ENCODE measurements around the gene CHI3L1.
A peak's percentile ranks its signal among the peaks of the same experiment; 100 is the strongest.

The CHI3L1 gene

DNA sequence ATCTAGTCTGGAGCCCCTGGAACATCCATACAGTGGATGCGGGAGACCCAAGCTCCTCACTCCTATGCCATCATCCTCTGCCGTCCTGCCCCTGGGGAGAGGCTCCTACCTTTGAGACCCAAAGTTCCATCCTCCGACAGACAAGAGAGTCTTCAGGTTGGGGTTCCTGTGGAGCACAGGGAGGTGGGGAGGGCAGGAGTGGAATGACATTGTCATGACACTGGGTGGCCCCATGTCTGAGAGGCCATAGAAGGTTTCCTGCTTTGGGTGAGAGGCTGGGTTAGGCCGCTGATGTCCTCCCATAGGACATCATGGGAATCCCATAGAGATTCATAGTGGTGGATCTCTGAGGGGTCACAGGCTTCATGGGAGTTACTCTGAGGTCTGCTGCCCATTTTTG, 2.0 kb downstream of the CHI3L1 start:
- Histone ChIP-seq H3K27ac (peak overlapping the region in 4 of 21 experiments; percentile 45 to 83 (median 72)), H3K4me3 (peak overlapping the region in 1 of 7 experiments; percentile 23)

DNA sequence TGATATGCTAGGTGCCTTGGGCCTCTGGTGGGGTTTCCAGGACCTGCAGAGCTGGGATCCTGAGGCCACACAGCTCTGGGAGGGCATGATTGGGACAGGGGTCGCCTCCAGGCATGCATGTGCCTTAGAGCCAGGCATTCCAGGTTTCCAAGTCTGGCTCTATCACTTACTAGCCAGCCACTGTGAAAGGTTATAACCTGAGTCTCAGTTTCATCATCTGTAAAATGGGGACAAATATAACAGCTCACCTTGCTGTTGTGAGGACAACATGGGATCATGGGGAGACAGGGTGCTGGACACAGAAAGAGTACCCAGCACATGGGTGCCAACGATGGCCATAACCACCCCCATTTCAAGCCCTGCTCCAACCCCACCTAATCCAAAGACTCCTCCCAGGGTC, 2.7 kb downstream of the CHI3L1 start:
- peak overlapping the region in 1 of 21 experiments; percentile 45 for H3K27ac ChIP-seq

DNA sequence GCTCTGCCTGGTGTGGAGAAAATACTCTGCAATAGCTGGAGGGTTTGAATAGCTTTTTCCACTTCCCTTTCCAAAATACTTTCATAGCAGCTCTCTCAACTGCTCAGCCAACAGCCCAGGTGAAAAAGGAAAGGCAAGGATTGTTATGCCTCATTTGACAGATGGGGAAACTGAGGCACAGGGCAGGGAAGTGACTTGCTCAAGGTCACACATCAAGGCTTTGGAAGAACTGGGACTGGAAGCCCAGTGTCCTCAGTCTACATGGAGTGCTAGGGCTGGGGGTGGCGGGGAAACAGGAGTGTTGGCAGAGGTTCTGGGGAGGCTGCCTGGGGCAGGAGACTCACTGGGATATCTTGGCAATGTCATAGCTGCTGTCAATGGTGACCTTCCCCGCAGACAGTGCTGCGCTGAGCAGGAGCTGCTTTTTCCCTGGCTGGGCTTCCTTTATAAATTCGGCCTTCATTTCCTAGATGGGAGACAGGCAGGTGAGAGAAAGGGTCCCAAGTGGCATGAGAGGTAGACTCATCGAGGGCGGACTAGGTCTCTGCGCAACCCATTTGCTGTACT, 4.0 kb downstream of the CHI3L1 start:
- H3K4me3 ChIP-seq = no peak overlapping the region
- H3K27ac ChIP-seq = no peak overlapping the region

More for the DNA sequence above, 2.7 kb downstream of the CHI3L1 start:
- H3K4me3 ChIP-seq = no peak overlapping the region

DNA sequence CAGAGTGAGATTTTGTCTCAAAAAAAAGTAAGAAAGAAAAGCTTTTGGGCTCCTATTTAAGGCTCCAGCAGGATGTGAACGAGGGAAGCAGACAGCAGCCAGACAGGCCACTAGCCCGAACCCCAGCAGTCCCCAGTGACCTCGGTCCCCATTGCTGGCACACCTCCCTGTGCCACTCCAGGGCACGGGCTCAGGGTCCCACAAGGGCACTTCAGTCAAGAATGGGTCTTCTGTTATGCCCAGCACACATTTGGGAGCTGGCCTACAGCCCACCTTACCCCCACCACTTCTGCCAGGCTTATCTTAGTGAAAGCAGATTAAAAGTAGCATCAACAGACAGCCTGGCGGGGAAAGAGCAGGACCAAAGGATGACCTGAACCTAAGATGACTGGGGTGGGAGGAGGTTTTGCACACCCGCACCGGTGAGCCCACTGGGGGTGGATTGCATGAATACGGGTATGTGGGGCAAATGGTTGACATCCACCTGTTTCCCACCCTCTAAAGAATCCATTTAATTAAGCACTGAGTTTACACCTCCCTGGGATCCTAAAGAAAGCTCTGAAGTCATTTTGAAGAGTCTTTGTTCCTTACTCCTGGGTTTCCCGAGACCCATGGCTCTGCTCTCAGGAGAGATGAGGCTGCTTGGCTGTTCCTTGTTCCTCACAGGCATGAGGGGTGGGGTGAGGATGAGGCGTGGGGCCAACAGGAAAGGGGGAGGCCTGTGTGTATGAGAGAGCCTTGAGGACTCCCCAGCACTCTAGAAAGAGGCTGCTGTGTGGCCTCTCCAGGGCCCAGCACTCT, 4.7 kb downstream of the CHI3L1 start:
- Histone ChIP-seq H3K27ac (peak overlapping the region in 1 of 21 experiments; percentile 18), H3K4me3 (no peak overlapping the region)

DNA sequence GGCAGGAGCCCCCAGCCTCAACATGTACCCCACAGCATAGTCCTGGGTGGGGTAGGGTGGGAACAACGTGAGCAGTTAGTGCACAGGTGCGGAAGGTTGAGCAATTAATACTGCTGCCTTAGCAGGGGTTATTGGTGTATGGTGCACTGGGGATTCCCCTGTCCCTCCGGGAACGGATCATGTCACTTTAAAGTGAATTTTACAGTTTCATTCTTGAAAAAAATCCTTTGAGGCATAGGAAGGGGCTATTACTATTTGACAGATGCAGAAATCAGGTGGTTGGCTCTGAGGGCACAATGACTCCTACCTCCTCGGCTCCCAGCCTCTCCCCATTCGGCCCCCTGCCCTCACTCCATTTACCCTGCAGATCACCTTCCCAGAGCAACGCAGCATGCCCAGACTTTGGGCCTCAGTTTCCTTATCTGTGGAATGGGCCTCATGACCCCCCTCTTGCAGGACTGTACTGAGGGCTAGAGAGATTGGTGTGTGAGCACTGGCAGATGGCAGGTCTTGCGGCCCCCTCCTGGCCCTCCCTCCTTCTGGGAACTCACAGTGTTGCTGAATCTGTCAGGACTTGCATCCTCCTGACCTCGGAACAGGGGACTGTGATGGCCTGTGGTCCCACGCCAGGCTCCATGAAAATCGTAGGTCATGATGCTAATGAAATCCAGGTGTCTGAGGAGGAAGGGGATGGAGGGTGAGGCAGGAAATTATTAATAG, 5.7 kb downstream of the CHI3L1 start:
- Histone ChIP-seq H3K27ac (no peak overlapping the region), H3K4me3 (no peak overlapping the region)

DNA sequence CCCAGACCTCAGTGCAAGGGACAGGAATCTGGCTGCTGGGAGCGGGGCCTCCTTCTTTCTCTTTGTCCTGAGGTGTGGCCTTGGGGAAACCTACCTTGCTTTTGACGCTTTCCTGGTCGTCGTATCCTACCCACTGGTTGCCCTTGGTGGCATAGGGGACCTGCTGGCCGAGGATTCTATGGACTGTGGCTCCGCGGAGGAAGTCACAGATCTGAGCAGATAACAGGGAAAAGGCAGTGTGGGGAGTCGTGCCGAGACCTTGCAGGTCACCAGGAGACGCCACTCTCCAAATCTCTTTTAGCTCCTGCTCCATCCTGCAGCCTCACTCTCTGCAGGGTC, 6.9 kb downstream of the CHI3L1 start:
- no peak overlapping the region for H3K27ac ChIP-seq
- no peak overlapping the region for H3K4me3 ChIP-seq

DNA sequence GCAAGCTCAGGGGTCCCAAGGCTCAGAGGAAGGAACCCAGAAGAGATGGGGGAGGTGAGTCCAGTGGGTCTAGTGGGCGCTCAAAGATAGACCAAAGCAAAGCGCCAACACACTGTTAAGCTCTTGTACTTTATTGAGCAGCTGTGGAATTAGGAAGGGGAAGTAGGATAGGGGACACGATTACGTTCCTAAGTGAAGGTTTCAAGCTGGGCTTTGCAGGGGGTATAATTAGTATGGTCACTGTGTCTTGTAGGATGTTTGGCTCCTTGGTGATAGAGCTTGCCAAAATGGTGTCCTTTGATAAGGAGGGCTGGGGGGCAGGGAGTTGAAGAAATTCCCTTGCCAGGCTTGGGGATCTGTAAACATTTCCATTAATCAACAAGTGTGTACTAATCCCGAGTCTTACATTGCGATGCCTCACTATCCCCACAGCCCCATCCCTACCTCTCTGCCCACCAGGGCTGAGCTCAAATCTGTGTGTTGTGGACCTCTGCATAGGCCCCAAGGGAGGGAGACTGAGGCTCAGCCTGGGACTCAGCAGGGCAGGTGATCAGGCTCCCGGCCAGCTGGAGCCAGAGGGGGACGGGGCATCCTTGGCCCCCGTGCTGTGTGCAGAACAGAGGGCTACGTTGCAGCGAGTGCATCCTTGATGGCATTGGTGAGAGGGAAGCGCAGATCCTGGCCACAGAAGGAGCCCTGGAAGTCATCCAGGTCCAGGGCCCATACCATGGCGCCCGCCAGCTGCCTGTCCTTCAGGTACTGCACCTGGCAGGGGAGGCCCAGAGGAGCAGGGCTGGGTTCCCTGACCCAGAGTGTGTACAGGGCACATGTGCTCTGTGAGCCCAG, 7.5 kb downstream of the CHI3L1 start:
- H3K27ac ChIP-seq = peak overlapping the region in 1 of 21 experiments; percentile 8
- H3K4me3 ChIP-seq = no peak overlapping the region

DNA sequence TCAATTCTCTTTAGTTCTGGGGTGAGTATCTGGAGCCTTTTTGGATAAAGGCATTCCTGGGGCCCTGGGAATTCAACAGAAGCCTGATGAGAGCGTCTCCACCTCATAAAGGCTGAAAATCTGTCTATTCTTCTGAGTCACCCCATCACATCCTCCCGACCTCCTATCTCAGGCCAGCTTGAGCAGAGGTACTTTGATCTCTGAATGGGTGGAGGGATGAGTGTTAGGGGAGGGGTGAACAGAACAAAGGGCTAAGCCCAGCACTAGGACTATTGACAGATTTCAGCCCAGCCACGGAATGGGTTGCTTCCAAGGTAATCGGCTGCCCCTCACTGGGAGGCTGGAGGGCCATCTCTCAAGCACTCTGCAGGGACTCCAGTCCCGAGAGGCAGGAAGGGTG, 8.4 kb downstream of the CHI3L1 start:
- Histone ChIP-seq H3K4me3 (no peak overlapping the region), H3K27ac (peak overlapping the region in 1 of 21 experiments; percentile 8)

DNA sequence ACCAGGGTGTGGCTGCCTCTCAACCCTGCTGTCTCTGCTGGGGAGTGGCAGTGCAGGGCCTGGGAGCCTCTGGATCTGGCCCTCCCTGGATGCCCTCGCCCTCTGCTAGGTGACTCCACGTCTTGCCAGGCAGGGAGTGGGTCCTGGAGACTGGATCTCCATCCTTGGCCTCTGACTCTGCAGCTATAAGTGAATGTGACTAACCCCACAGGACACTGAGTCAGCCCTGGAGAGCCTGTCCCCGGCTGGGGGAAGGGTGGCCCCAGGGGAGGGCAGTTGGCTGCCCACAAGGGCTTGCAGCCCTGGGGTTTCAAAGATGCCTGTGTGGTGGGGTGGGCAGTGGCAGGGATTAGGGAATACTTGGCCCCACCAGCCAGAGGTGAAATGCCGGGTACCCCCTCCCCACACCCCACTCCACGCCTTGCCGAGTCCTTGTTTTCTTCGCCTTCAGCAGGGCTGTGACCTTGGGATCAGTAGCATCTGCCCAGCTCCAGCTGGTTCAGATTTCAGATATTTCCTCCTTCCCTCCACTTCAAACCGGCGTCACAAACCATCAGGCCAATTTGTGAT, 8.9 kb downstream of the CHI3L1 start:
- H3K27ac ChIP-seq = peak overlapping the region in 1 of 21 experiments; percentile 8
- no peak overlapping the region for H3K4me3 ChIP-seq

DNA sequence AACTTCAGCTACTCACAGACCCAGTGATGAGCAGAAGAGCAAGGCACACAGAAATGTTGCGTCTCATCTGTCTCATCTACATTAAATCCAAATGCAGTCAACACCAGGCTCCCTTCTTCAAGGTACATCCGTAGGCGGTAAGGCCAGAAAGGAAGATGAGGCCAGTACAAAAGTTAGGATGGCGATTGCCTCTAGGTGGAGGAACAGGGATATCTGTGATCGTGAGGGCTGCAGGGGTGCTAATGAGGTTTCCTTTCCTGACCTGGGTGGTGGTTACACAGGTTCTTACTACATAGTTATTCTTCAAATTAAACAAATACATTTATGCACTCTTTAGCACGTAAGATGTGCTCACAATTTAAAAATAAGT, 9.5 kb downstream of the CHI3L1 start:
- Histone ChIP-seq H3K4me3 (no peak overlapping the region), H3K27ac (no peak overlapping the region)

DNA sequence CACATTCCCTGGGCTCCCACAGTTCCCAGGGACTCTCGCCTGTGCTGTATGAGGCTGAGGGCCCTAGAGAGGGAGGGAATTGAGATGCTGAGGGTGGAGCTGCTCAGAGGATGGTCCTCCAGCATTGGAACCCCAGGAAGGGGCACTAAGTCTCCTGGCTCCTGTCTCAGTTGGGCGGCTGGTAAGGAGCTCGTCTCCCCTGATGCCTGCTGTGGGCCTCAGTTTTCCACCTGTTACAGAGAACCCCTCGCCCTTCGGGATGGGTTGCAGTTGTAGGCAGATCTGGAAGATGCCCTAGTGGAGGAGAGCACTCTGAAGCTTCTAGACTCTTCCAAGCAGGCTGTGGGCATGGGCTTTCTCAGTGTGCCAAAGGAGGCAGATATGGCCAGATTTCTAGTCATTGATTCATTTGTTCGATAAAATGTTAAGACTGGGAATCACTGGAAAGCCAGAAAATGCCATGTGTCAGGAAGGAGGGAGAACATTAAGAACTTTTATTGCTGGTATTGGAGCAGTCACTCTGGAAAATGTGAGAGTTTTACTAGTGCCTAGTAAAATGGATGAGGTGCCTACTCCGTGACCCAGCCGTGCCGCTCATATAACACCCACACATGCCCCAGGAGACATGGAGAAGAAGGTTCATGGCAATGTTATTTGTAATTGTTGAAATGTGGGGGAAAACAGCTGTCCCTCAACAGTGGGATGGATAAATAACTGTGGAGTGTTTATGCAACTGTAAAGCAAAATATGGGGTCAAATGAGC, 10.1 kb downstream of the CHI3L1 start:
- H3K27ac ChIP-seq = no peak overlapping the region
- H3K4me3 ChIP-seq = no peak overlapping the region

DNA sequence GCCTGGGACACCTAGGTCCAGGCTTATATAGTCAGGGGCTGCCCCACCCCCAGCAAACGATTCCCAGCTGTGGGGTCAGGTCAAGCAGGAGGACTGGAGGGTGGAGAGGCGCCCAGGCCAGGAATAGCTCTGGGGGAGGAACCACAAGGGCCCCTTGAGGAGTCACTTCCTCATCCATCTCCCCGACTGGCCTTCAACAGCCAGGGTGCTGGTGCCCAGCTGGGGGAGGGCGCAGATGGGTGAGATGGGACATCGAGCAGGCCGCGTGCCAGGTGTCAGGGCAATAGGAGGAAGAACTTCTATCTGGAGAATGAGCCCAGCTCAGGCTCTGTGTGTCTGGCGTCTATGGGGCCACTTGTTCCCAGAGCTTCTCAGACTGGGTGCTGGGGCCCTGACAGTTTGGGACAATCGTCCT, 10.7 kb downstream of the CHI3L1 start:
- Histone ChIP-seq H3K27ac (no peak overlapping the region), H3K4me3 (no peak overlapping the region)

DNA sequence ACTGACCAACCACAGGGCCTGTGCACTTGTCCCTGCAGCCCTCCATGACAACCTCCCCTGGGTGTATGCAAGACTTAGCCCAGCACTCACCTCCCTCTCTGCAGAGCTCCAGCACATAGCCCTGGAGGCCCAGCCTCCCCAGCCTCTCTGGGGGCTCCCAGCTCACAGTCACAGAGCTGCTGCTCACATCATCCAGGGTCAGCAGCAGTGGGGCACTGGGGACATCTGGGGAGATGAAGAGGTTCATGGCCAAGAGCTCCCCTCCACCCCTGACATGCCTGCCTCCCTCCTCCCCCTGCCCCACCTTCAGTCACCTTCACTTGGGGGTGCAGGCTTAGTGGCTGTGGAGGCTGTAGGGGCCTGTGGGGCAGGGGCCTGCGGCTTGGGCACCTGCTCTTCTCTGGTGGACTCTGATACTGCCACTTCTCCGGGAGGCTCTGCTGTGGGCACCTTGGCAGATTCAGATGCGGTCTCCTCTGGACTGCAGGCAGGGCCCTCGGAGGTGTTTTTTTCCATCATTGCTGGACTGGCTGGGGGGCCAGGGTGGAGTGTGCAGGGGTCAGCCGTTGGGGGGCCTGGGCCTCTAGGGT, 11.2 kb downstream of the CHI3L1 start, which contains the start of gene MYBPH:
MYBPH (minus strand) TSS at position 590 of the 590 bp plus-strand sequence; CDS start at position 519, 71 bp downstream.
- Histone ChIP-seq H3K4me3 (no peak within 1 kb of the TSS), H3K27ac (no peak within 1 kb of the TSS)

DNA sequence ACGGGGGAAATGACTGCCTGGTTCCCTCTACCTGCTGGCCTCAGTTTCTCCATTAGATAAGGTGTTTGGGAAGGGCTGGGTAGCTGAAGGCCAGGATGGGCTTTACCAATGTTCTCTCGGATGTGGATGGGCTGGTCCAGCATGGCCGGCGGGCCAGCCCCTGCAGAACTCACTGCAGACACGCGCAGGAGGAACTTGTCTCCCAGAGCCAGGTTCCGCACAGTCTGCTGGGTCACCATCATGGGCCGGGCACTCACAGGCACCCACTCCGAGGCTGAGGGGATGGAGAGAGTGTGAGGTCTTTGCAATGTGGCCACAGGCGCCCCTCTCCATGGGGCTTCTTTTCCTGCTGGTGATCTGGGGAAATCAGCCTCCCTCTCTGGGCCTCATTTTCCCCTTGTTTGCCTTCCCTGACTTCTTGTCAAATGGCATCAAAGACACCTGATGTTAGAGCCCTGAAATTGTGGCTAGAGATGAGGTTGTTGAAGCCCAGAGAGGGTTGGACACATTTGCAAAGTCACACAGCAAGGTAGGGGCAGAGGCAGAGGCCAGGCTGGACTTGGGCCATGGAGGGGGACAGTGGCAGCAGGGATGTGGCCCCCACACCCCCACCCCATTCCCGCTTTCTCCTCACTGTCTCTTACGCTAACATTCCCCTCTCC, 12.0 kb downstream of the CHI3L1 start:
- Histone ChIP-seq H3K27ac (no peak overlapping the region), H3K4me3 (no peak overlapping the region)

DNA sequence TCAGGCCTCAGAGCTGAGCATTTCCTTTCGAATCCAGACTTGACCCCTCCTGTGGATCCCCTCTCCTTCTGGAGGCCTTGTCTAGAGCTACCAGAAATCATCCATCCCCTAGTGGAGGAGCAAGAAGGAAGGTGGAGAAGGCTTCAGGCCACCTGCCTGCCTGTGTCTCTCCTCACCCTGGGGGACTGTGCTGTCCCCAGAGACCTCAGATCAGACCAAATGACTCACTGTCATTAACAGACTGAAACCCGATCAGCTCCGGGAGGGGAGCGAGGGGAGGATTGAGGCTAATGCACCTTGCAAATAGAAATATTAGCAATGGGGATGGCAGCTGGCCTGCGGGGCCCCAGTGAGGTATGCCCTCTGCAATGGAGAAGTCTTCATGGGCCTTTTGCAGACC, 12.9 kb downstream of the CHI3L1 start:
- no peak overlapping the region for H3K4me3 ChIP-seq
- H3K27ac ChIP-seq = no peak overlapping the region

DNA sequence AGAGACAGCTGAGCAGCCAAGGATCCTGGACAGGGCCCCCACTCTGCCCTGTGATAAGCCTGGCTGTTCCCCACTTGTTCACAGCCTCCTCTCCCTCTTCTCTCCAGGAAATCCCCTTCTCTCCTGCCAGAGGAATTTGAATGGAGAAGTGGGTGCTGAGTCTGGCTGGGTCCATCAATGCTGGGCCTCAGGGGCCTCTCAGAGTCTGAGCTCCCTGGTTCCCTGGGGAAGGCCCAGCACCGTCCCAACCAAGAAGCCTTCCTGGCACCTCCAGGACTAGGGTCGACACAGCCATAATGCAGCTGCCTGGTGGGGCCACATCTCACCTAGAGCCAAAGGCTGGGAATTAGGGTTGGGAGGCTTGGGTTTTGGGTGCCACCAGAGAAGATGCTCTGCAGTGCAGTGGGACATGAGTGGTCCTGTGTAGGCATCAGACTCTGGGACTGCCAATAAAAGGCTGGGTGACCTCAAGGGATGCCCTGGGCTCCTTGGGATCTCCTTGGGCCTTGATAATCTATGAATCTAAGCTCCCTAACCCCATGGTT, 13.4 kb downstream of the CHI3L1 start:
- Histone ChIP-seq H3K4me3 (no peak overlapping the region), H3K27ac (no peak overlapping the region)

DNA sequence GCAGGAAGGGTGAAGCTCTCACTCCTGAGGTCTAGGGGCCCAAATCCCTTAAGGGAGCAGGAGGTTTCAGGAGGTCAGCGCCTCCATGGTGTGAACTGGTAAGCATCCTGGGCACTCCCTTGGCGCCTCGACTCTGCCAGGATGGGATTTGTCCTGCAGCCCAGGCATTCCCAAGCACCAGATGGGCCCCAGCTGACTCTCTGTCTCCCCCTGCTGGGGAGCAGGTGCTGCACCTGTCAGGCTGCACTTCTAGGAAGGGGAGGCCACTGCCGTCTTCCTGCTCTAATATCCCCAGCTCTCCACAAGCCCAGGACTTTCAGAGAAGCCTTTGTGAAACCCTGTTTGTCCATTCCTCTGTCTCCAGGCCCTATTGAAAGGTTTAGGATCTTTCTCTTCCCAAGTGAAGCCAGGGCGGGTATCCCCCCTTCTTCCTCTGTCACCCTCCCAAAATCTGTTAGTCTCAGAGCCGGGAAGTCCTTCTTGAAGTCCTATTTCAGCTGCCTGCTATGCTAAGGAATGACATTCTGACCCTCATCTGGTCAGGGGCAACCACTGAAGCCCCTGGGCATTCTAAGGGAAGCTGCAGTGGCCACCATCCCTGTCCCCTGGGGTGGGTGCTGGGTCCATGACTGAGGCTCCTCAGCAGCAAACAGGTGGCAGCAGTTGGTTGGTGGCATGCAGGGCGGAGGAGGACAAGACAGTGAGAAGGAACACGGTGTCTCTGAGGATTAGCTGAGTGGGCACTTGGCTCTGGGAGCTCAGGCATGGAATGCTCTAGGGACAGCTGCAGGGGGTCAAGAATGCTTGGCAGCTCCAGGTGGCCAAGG, 14.1 kb downstream of the CHI3L1 start:
- no peak overlapping the region for H3K27ac ChIP-seq
- H3K4me3 ChIP-seq = no peak overlapping the region
